T-helper 2 cell treated with Interferon-gamma antibody and Interleukin-4, amounts not matched to agents 100 ng/mL and 5 ng/mL, for 36 hours (primary cell): ENCODE results near the gene SGPL1. TPM values are rescaled to one million over a fixed set of nuclear protein-coding genes. Genes with fewer than 3 reads are reported as not detected.

ENCODE experiments used
- intact Hi-C: fragments of 100-400 bp; cut with micrococcal nuclease; formaldehyde crosslinking; loops from one replicate; pipeline ENCODE4 v1.15.1; 2023
- total RNA-seq: library from RNA; stranded (reverse); gene quantifications from 2 replicates; pipeline ENCODE4 v1.2.3, GENCODE V29; 2022

The SGPL1 gene
- total RNA-seq, 1 donor from 2014 or later, result 27.2 TPM

- intact Hi-C loops, result loop anchor here (5.0 kb wide), 1 partner anchor 1333 kb away; no protein-coding TSS in a partner anchor
Measured at GRCh38 chr10:70780370-70780760, 35.4 kb upstream of the SGPL1 start.

GRCh38 chr10:70780772-70781171, 35.0 kb upstream of the SGPL1 start:
- intact Hi-C loops, result loop anchor here (5.0 kb wide), 1 partner anchor 1333 kb away; no protein-coding TSS in a partner anchor

- intact Hi-C loops, result loop anchor here (5.0 kb wide), 1 partner anchor 1334 kb away; no protein-coding TSS in a partner anchor
Measured at GRCh38 chr10:70781461-70782051, 34.2 kb upstream of the SGPL1 start.

GRCh38 chr10:70782086-70782745, 33.5 kb upstream of the SGPL1 start:
- intact Hi-C loops, result loop anchor here (5.0 kb wide), 1 partner anchor 1335 kb away; no protein-coding TSS in a partner anchor

- intact Hi-C loops, result loop anchor here (5.0 kb wide), 1 partner anchor 1336 kb away; no protein-coding TSS in a partner anchor
Measured at GRCh38 chr10:70782746-70783680, 32.7 kb upstream of the SGPL1 start.

- intact Hi-C loops, result loop anchor here (5.0 kb wide), 1 partner anchor 1337 kb away; no protein-coding TSS in a partner anchor
Measured at GRCh38 chr10:70784016-70784415, 31.7 kb upstream of the SGPL1 start.

GRCh38 chr10:70784471-70784870, 31.3 kb upstream of the SGPL1 start:
- intact Hi-C loops, result loop anchor here (5.0 kb wide), 1 partner anchor 1337 kb away; no protein-coding TSS in a partner anchor

GRCh38 chr10:70785190-70785589, 30.6 kb upstream of the SGPL1 start, which contains the start of gene TBATA:
Gene TBATA (minus strand): TSS chr10:70785377. CDS start chr10:70783379, 1,998 bp downstream.
- intact Hi-C loops, result no loop called here

GRCh38 chr10:70786799-70787415, 28.8 kb upstream of the SGPL1 start:
- intact Hi-C loops, result no loop called here

GRCh38 chr10:70791386-70792039, 24.2 kb upstream of the SGPL1 start:
- intact Hi-C loops, result no loop called here

- intact Hi-C loops, result no loop called here
Measured at GRCh38 chr10:70795613-70796012, 20.1 kb upstream of the SGPL1 start.

GRCh38 chr10:70797840-70798239, 17.9 kb upstream of the SGPL1 start:
- intact Hi-C loops, result no loop called here

GRCh38 chr10:70799124-70799523, 16.6 kb upstream of the SGPL1 start:
- intact Hi-C loops, result no loop called here

GRCh38 chr10:70801854-70802253, 13.9 kb upstream of the SGPL1 start:
- intact Hi-C loops, result no loop called here

- intact Hi-C loops, result no loop called here
Measured at GRCh38 chr10:70803775-70804420, 11.8 kb upstream of the SGPL1 start.

GRCh38 chr10:70804421-70804808, 11.3 kb upstream of the SGPL1 start:
- intact Hi-C loops, result no loop called here

- intact Hi-C loops, result no loop called here
Measured at GRCh38 chr10:70805619-70806215, 10.0 kb upstream of the SGPL1 start.

GRCh38 chr10:70806841-70807240, 8.9 kb upstream of the SGPL1 start:
- intact Hi-C loops, result no loop called here

GRCh38 chr10:70807556-70807955, 8.2 kb upstream of the SGPL1 start:
- intact Hi-C loops, result no loop called here
